ENCODE data around the gene NOTCH1. TPM values are rescaled to one million over a fixed set of nuclear protein-coding genes. Genes with fewer than 3 reads are reported as not detected.

Gene NOTCH1
- total and polyA plus RNA-seq, 2 of the 4 experiments (the other 2 are of a cell fraction): 1.8 to 6.0 TPM

GRCh38 chr9:136460772-136461325 is 85.0 kb downstream of the NOTCH1 start:
- no peaks in the 10 kb centered on the region for H3K4me1 ChIP-seq (ENCODE audit: control insufficient read depth, insufficient read depth, low read length)
- H3K4me3 ChIP-seq (ENCODE audit: insufficient read depth, low read depth, low read length): no peak overlapping the region
- no peak overlapping the region for H2AK9ac ChIP-seq (replicated peaks; ENCODE audit: low read depth, low read length, poor library complexity)
- in situ Hi-C loops (cut with MboI; ENCODE audit: low sequenced_read_pairs) (no loop called here), intact Hi-C loops (cut with micrococcal nuclease) (no loop called here), dilution Hi-C loops (cut with HindIII; ENCODE audit: low sequenced_read_pairs, unreplicated experiment) (no loop called here)
- H2BK120ac ChIP-seq (ENCODE audit: low read depth, low read length): no peak overlapping the region
- BruUV-seq (replicated peaks): no TSS peak
- H3K27me3 ChIP-seq (ENCODE audit: control insufficient read depth, insufficient read depth, low read length): no peaks in the 10 kb centered on the region
- ChIA-PET CTCF (interaction anchor here (0.6 kb wide), 1 partner anchor 89 kb away, joined by 3 read pairs; no protein-coding TSS in a partner anchor), POLR2A (ENCODE audit: unreplicated experiment) (interaction anchor here (0.6 kb wide), 1 partner anchor 10 kb away, joined by 4 read pairs; no protein-coding TSS in a partner anchor)
- no peak overlapping the region for H3K27ac ChIP-seq (ENCODE audit: insufficient read depth, low read length)
- H3K56ac ChIP-seq (ENCODE audit: extremely low read depth, insufficient read depth, low read length): no peak overlapping the region
- H4K8ac ChIP-seq (ENCODE audit: low read depth in 2 of 2, low read length in 2 of 2): no peak overlapping the region
- H2BK20ac ChIP-seq (ENCODE audit: low read depth, low read length): no peak overlapping the region
- WGBS, 2 experiments (ENCODE audit: extremely low coverage in 2 of 2, insufficient read length in 1 of 2): 97% methylated on average over 14 of the region's 23 CpGs; no CpG with 5 or more reads in 1 of the 2 experiments
- no peaks in the 10 kb centered on the region for H3K9me3 ChIP-seq (ENCODE audit: control insufficient read depth, insufficient read depth, low read length)
- H3K9me1 ChIP-seq (ENCODE audit: insufficient read depth, low read length): no peaks in the 10 kb centered on the region
- no peak overlapping the region for H2BK5ac ChIP-seq (ENCODE audit: low read depth, low read length, poor library complexity, severe bottlenecking)
- no peak for ATAC-seq (ENCODE audit: low read depth)
- TF ChIP-seq MAZ (IDR thresholded peaks at IDR 0.05; ENCODE audit: borderline replicate concordance, low read depth, low read length) (no peak), RAD21 (IDR thresholded peaks at IDR 0.05; ENCODE audit: low read length) (no peak), BHLHE40 (IDR thresholded peaks at IDR 0.05; ENCODE audit: low read depth, low read length) (no peak), MXI1 (IDR thresholded peaks at IDR 0.05; ENCODE audit: borderline replicate concordance, low read depth, low read length) (no peak), NFE2L2 (IDR thresholded peaks at IDR 0.05; ENCODE audit: low read depth, low read length) (no peak), MAFK (IDR thresholded peaks at IDR 0.05; ENCODE audit: low read depth, low read length) (no peak), CHD1 (IDR thresholded peaks at IDR 0.05; ENCODE audit: low read depth, low read length) (no peak), RFX5 (IDR thresholded peaks at IDR 0.05; ENCODE audit: low read depth, low read length) (no peak), RCOR1 (IDR thresholded peaks at IDR 0.05; ENCODE audit: insufficient replicate concordance, low read length) (no peak), POLR2A (IDR thresholded peaks at IDR 0.05; ENCODE audit: low read depth, low read length) (no peak), SMC3 (IDR thresholded peaks at IDR 0.05; ENCODE audit: low read depth, low read length) (no peak), FOS (IDR thresholded peaks at IDR 0.05; ENCODE audit: low read depth, low read length) (no peak), CEBPB (IDR thresholded peaks at IDR 0.05; ENCODE audit: low read depth, low read length) (no peak)
- TF ChIP-seq, protein P1, sequence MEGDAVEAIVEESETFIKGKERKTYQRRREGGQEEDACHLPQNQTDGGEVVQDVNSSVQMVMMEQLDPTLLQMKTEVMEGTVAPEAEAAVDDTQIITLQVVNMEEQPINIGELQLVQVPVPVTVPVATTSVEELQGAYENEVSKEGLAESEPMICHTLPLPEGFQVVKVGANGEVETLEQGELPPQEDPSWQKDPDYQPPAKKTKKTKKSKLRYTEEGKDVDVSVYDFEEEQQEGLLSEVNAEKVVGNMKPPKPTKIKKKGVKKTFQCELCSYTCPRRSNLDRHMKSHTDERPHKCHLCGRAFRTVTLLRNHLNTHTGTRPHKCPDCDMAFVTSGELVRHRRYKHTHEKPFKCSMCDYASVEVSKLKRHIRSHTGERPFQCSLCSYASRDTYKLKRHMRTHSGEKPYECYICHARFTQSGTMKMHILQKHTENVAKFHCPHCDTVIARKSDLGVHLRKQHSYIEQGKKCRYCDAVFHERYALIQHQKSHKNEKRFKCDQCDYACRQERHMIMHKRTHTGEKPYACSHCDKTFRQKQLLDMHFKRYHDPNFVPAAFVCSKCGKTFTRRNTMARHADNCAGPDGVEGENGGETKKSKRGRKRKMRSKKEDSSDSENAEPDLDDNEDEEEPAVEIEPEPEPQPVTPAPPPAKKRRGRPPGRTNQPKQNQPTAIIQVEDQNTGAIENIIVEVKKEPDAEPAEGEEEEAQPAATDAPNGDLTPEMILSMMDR (conservative IDR thresholded peaks at IDR 0.05; ENCODE audit: low read depth, low read length): no peak
- TF ChIP-seq, protein P2, sequence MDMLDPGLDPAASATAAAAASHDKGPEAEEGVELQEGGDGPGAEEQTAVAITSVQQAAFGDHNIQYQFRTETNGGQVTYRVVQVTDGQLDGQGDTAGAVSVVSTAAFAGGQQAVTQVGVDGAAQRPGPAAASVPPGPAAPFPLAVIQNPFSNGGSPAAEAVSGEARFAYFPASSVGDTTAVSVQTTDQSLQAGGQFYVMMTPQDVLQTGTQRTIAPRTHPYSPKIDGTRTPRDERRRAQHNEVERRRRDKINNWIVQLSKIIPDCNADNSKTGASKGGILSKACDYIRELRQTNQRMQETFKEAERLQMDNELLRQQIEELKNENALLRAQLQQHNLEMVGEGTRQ (IDR thresholded peaks at IDR 0.05; ENCODE audit: low read depth, low read length): no peak
- TF ChIP-seq, protein P3, sequence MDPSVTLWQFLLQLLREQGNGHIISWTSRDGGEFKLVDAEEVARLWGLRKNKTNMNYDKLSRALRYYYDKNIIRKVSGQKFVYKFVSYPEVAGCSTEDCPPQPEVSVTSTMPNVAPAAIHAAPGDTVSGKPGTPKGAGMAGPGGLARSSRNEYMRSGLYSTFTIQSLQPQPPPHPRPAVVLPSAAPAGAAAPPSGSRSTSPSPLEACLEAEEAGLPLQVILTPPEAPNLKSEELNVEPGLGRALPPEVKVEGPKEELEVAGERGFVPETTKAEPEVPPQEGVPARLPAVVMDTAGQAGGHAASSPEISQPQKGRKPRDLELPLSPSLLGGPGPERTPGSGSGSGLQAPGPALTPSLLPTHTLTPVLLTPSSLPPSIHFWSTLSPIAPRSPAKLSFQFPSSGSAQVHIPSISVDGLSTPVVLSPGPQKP (IDR thresholded peaks at IDR 0.05; ENCODE audit: borderline replicate concordance, low read depth, low read length): no peak
- H4K20me1 ChIP-seq (ENCODE audit: insufficient read depth, low read length): peaks cover 30% of the 10 kb centered on the region
- peaks cover 22 to 33% of the 10 kb centered on the region in 2 experiments for H3K79me1 ChIP-seq (ENCODE audit: low read depth in 1 of 2, low read length in 2 of 2)
- no peak overlapping the region for H2AK5ac ChIP-seq (ENCODE audit: low read depth, low read length)
- H3K4me2 ChIP-seq (ENCODE audit: low read depth, low read length): no peak overlapping the region
- H3K23ac ChIP-seq (ENCODE audit: low read depth, low read length): no peak overlapping the region
- no peak overlapping the region for H3K9ac ChIP-seq (ENCODE audit: low read depth, low read length)
- H3K18ac ChIP-seq (ENCODE audit: low read depth, low read length): no peak overlapping the region
- H3K4ac ChIP-seq (ENCODE audit: low read depth, low read length): no peak overlapping the region
- H3K14ac ChIP-seq (replicated peaks; ENCODE audit: low read depth, low read length): no peak overlapping the region
- H4K5ac ChIP-seq (ENCODE audit: low read depth, low read length): no peak overlapping the region
- no peak overlapping the region for H2BK15ac ChIP-seq (ENCODE audit: low read depth, low read length)
- DNase-seq: no peak
- H3K36me3 ChIP-seq (ENCODE audit: control insufficient read depth, insufficient read depth, low read length): peaks cover 81% of the 10 kb centered on the region
- H2AFZ ChIP-seq (replicated peaks; ENCODE audit: low read length, poor library complexity): no peak overlapping the region
- H4K91ac ChIP-seq (ENCODE audit: insufficient read depth, low read depth, low read length): no peak overlapping the region

Measured in IMR-90 (cell line).